Activated effector memory CD4-positive, alpha-beta T cell treated with Interleukin-2 at 50 U/mL for 16 hours (primary cell): ENCODE data around the gene WRNIP1.
A peak's percentile ranks its signal among the peaks of the same experiment; 100 is the strongest.
"Not testable (repeated sequence)": the region's sequence is repeated elsewhere in the genome, so short reads cannot be mapped to it uniquely, and the experiment has no call there.

Source experiments
- DNase-seq: peaks from one replicate; pipeline ENCODE4 v3.0.0-alpha.2; 2020

The WRNIP1 gene

GRCh38 chr6:2790588-2791449 lies 25.6 kb downstream of the WRNIP1 start:
- peak; percentile 15 for DNase-seq

- DNase-seq: no peak
Observed at GRCh38 chr6:2791450-2791974, 26.3 kb downstream of the WRNIP1 start.

GRCh38 chr6:2792330-2793110 lies 27.3 kb downstream of the WRNIP1 start:
- DNase-seq: no peak

GRCh38 chr6:2793534-2794151 lies 28.4 kb downstream of the WRNIP1 start:
- DNase-seq: no peak

GRCh38 chr6:2794171-2794730 lies 29.1 kb downstream of the WRNIP1 start:
- no peak for DNase-seq

- DNase-seq: no peak
Observed at GRCh38 chr6:2795162-2795561, 30.0 kb downstream of the WRNIP1 start.

- DNase-seq: no peak
Observed at GRCh38 chr6:2795956-2796355, 30.8 kb downstream of the WRNIP1 start.

- no peak for DNase-seq
Observed at GRCh38 chr6:2796861-2797260, 31.7 kb downstream of the WRNIP1 start.

GRCh38 chr6:2797564-2798031 lies 32.4 kb downstream of the WRNIP1 start:
- no peak for DNase-seq

- no peak for DNase-seq
Observed at GRCh38 chr6:2798586-2799134, 33.5 kb downstream of the WRNIP1 start.

- DNase-seq: no peak
Observed at GRCh38 chr6:2799936-2800527, 34.8 kb downstream of the WRNIP1 start.

- DNase-seq: no peak
Observed at GRCh38 chr6:2800552-2801316, 35.5 kb downstream of the WRNIP1 start.

GRCh38 chr6:2801687-2802086 lies 36.5 kb downstream of the WRNIP1 start:
- DNase-seq: not testable (repeated sequence)

GRCh38 chr6:2802521-2803060 lies 37.4 kb downstream of the WRNIP1 start:
- no peak for DNase-seq

GRCh38 chr6:2803731-2804429 lies 38.7 kb downstream of the WRNIP1 start:
- DNase-seq: no peak

- no peak for DNase-seq
Observed at GRCh38 chr6:2804516-2804915, 39.3 kb downstream of the WRNIP1 start.

GRCh38 chr6:2805031-2805430 lies 39.8 kb downstream of the WRNIP1 start:
- no peak for DNase-seq

GRCh38 chr6:2806644-2807043 lies 41.5 kb downstream of the WRNIP1 start:
- DNase-seq: no peak

GRCh38 chr6:2807342-2808090 lies 42.3 kb downstream of the WRNIP1 start:
- no peak for DNase-seq

GRCh38 chr6:2809015-2809414 lies 43.8 kb downstream of the WRNIP1 start:
- no peak for DNase-seq
